IMR-90 (cell line): Measurements from ENCODE around the gene GNAI3. TPM values are rescaled to one million over a fixed set of nuclear protein-coding genes. Genes with fewer than 3 reads are reported as not detected.

Experiments
- microRNA-seq, 2 experiments: library from miRNA; stranded (forward) in 1 of 2; unstranded in 1 of 2; fragments of 10-50 nt in 1 of 2; fragments of <30 nt in 1 of 2; gene quantifications in 1 of 2; microRNA quantifications in 1 of 2; one replicate each; pipeline versions ENCODE3 to v1.1.0; 2013 to 2020; ENCODE audit not compliant: insufficient read depth in 1 of 2, insufficient read length in 1 of 2, unreplicated experiment in 1 of 2
- polyA plus RNA-seq, 3 experiments: library from polyadenylated mRNA; depleted of rRNA; stranded (reverse); fragments of >200 nt; gene quantifications; 2 replicates each; pipeline ENCODE4 v1.2.3, GENCODE V29; 2012; ENCODE audit warnings: low replicate concordance in 1 of 3
- small RNA-seq, 5 experiments: library from RNA; depleted of rRNA; stranded (forward); fragments of <200 nt; gene quantifications; one replicate each; pipeline ENCODE3, GENCODE V24; 2012
- total RNA-seq: library from RNA; depleted of rRNA; stranded (reverse); fragments of >200 nt; gene quantifications from 2 replicates; pipeline ENCODE4 v1.2.3, GENCODE V29; 2012; rRNA removed
- TF ChIP-seq, protein P1 (sequence below): fragments of 150-350 bp; IDR thresholded peaks from 2 replicates; pipeline ENCODE4 v1.6.1; 2016; ENCODE audit warnings: low read depth, mild to moderate bottlenecking, low read length, moderate library complexity, borderline replicate concordance

Gene GNAI3
- total and polyA plus RNA-seq, 2 of the 4 experiments (the other 2 are of a cell fraction), result 5.9 to 14.9 TPM

DNA sequence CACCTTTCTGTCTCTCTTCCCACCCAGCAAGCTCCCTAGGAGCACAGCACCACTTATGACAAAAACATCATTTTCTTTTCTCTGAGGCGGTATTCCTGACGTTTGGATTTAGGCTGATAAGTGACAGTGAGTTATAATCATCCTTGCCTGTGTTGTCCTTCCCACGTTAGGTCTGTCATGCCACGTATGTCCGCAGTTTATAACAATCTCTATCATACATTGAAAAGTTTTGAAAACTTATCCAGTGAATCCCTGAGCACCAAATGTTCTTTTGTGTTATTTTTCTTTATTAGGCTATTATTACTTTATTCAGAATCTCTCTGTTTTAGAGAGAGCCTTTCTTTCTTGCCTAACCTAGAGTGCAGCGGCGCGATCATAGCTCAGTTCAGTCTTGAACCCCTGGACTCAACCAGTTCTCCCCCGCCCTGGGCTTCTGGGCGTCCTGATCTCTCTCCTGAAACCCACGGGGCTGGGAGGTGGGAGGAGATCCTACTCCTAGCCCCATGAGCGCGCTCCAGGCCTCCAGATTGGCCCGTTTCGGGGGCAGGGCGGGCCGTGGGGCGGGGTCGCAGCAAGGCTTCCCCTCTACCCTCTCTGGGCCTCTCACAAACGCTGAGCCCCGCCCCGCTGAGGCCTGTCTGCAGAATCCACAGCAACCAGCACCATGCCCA is 119.2 kb downstream of the GNAI3 start, which contains the start of gene GSTM2 (continued):
- TF ChIP-seq, protein P1, sequence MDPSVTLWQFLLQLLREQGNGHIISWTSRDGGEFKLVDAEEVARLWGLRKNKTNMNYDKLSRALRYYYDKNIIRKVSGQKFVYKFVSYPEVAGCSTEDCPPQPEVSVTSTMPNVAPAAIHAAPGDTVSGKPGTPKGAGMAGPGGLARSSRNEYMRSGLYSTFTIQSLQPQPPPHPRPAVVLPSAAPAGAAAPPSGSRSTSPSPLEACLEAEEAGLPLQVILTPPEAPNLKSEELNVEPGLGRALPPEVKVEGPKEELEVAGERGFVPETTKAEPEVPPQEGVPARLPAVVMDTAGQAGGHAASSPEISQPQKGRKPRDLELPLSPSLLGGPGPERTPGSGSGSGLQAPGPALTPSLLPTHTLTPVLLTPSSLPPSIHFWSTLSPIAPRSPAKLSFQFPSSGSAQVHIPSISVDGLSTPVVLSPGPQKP, result no peak

Small RNA genes lying within 50 kb of the gene (microRNA-seq; reads per million reads assigned to microRNA genes)
- not detected for gene RNU6V (ENCODE audit: insufficient read depth, insufficient read length)

Small RNA genes lying within 50 kb of the gene (small RNA-seq; reads per million reads assigned to genes)
- 11.6 to 233 (median 30.6) reads per million in 5 experiments for gene RNU6V

Other genes with a start within 250 kb of the GNAI3 start
- gene MYBPHL, start 241.6 kb upstream of the GNAI3 start, total RNA-seq, result not detected in 2 replicates
- 0.07 TPM in 1 of 2 replicates, not detected in the other for gene MYBPHL, start 241.6 kb upstream of the GNAI3 start, polyA plus RNA-seq (2012; rRNA removed)
- gene SORT1, start 150.7 kb upstream of the GNAI3 start, total RNA-seq, result 16.7 and 18.9 TPM in 2 replicates
- 13.7 and 15.8 TPM in 2 replicates for gene SORT1, start 150.7 kb upstream of the GNAI3 start, polyA plus RNA-seq (2012; rRNA removed)
- gene PSMA5, start 122.2 kb upstream of the GNAI3 start, total RNA-seq, result 75.5 and 83.9 TPM in 2 replicates
- gene PSMA5, start 122.2 kb upstream of the GNAI3 start, polyA plus RNA-seq (2012; rRNA removed), result 107 TPM in 2 replicates
- under 0.01 TPM in 2 replicates for gene SYPL2, start 82.1 kb upstream of the GNAI3 start, total RNA-seq
- gene SYPL2, start 82.1 kb upstream of the GNAI3 start, polyA plus RNA-seq (2012; rRNA removed), result 0.55 and 0.65 TPM in 2 replicates
- 1.3 and 1.7 TPM in 2 replicates for gene ATXN7L2, start 64.7 kb upstream of the GNAI3 start, total RNA-seq
- 4.8 and 6.4 TPM in 2 replicates for gene ATXN7L2, start 64.7 kb upstream of the GNAI3 start, polyA plus RNA-seq (2012; rRNA removed)
- gene CYB561D1, start 54.5 kb upstream of the GNAI3 start, total RNA-seq, result 3.6 and 5.7 TPM in 2 replicates
- gene CYB561D1, start 54.5 kb upstream of the GNAI3 start, polyA plus RNA-seq (2012; rRNA removed), result 5.6 and 8.1 TPM in 2 replicates
- 1.4 and 1.6 TPM in 2 replicates for gene AMIGO1, start 38.9 kb upstream of the GNAI3 start, total RNA-seq
- gene AMIGO1, start 38.9 kb upstream of the GNAI3 start, polyA plus RNA-seq (2012; rRNA removed), result 1.5 TPM in 2 replicates
- gene GPR61, start 8.7 kb upstream of the GNAI3 start, total RNA-seq, result under 0.01 TPM in 1 of 2 replicates, not detected in the other
- not detected in 2 replicates for gene GPR61, start 8.7 kb upstream of the GNAI3 start, polyA plus RNA-seq (2012; rRNA removed)
- 0.28 and 0.36 TPM in 2 replicates for gene GNAT2, start 71.0 kb downstream of the GNAI3 start, total RNA-seq
- gene GNAT2, start 71.0 kb downstream of the GNAI3 start, polyA plus RNA-seq (2012; rRNA removed), result 0.17 and 0.26 TPM in 2 replicates
- 50.3 and 61.5 TPM in 2 replicates for gene AMPD2, start 71.2 kb downstream of the GNAI3 start, total RNA-seq
- gene AMPD2, start 71.2 kb downstream of the GNAI3 start, polyA plus RNA-seq (2012; rRNA removed), result 103 and 116 TPM in 2 replicates
- 6.4 and 10.4 TPM in 2 replicates for gene GSTM4, start 107.5 kb downstream of the GNAI3 start, total RNA-seq
- 37.8 and 42.2 TPM in 2 replicates for gene GSTM4, start 107.5 kb downstream of the GNAI3 start, polyA plus RNA-seq (2012; rRNA removed)
- 6.9 and 10.2 TPM in 2 replicates for gene GSTM2, start 119.4 kb downstream of the GNAI3 start, total RNA-seq
- 85.5 and 93.9 TPM in 2 replicates for gene GSTM2, start 119.4 kb downstream of the GNAI3 start, polyA plus RNA-seq (2012; rRNA removed)
- not detected in 2 replicates for gene GSTM1, start 139.2 kb downstream of the GNAI3 start, total RNA-seq
- not detected in 2 replicates for gene GSTM1, start 139.2 kb downstream of the GNAI3 start, polyA plus RNA-seq (2012; rRNA removed)
- 0.28 and 0.36 TPM in 2 replicates for gene GSTM5, start 163.6 kb downstream of the GNAI3 start, total RNA-seq
- gene GSTM5, start 163.6 kb downstream of the GNAI3 start, polyA plus RNA-seq (2012; rRNA removed), result 1.2 TPM in 2 replicates
- 101 and 131 TPM in 2 replicates for gene GSTM3, start 192.4 kb downstream of the GNAI3 start, total RNA-seq
- gene GSTM3, start 192.4 kb downstream of the GNAI3 start, polyA plus RNA-seq (2012; rRNA removed), result 97.4 and 102 TPM in 2 replicates
- gene EPS8L3, start 215.3 kb downstream of the GNAI3 start, total RNA-seq, result not detected in 2 replicates
- gene EPS8L3, start 215.3 kb downstream of the GNAI3 start, polyA plus RNA-seq (2012; rRNA removed), result not detected in 2 replicates